KMS-11 (cell line): ENCODE results near the gene MIB1.

ENCODE experiments used
- H2AFZ ChIP-seq: fragments of 200-600 bp; sonication (generic); 2 replicates; pipeline ENCODE4 v1.6.1; 2016; ENCODE audit warnings: antibody characterized with exemption, mixed run types, low read depth
- H3K27ac ChIP-seq: fragments of 200-600 bp; sonication (generic); 2 replicates; pipeline ENCODE4 v1.6.1; 2016; ENCODE audit warnings: mild to moderate bottlenecking, mixed run types
- H3K27me3 ChIP-seq: fragments of 200-600 bp; sonication (generic); 2 replicates; pipeline ENCODE4 v1.6.1; 2017; ENCODE audit warnings: mild to moderate bottlenecking, low read depth, mixed run types, moderate library complexity; ENCODE audit not compliant: insufficient read depth
- H3K36me3 ChIP-seq: fragments of 200-600 bp; sonication (generic); 2 replicates; pipeline ENCODE4 v1.6.1; 2017; ENCODE audit warnings: mild to moderate bottlenecking, mixed run types; ENCODE audit not compliant: insufficient read depth
- H3K4me1 ChIP-seq: fragments of 200-600 bp; sonication (generic); 2 replicates; pipeline ENCODE4 v1.6.1; 2016; ENCODE audit warnings: mild to moderate bottlenecking, low read depth, mixed run types; ENCODE audit not compliant: poor library complexity, severe bottlenecking
- H3K4me2 ChIP-seq: fragments of 200-600 bp; sonication (generic); 2 replicates; pipeline ENCODE4 v1.7.0; 2016; ENCODE audit warnings: mild to moderate bottlenecking, mixed run types
- H3K4me3 ChIP-seq: fragments of 200-600 bp; sonication (generic); IDR thresholded peaks from 2 replicates; pipeline ENCODE4 v1.6.1; 2017; ENCODE audit warnings: low read depth, low read length, mixed read lengths; ENCODE audit not compliant: insufficient read depth
- H3K79me2 ChIP-seq: fragments of 200-600 bp; sonication (generic); 2 replicates; pipeline ENCODE4 v1.6.1; 2016; ENCODE audit warnings: low read depth, mixed run types; ENCODE audit not compliant: insufficient read depth
- H3K9ac ChIP-seq: fragments of 200-600 bp; sonication (generic); 2 replicates; pipeline ENCODE4 v1.6.1; 2016; ENCODE audit warnings: mild to moderate bottlenecking, mixed run types
- H4K20me1 ChIP-seq: fragments of 200-600 bp; sonication (generic); 2 replicates; pipeline ENCODE4 v1.6.1; 2016; ENCODE audit warnings: mild to moderate bottlenecking, mixed run types; ENCODE audit not compliant: insufficient read depth
- CTCF ChIP-seq: fragments of 200-600 bp; sonication (generic); conservative IDR thresholded peaks from 2 replicates; pipeline ENCODE4 v1.6.1; 2017; ENCODE audit warnings: low read depth, mild to moderate bottlenecking, antibody characterized with exemption, low read length, moderate library complexity, mixed read lengths

MIB1 gene

GRCh38 chr18:21901423-21901945 is 160.9 kb downstream of the MIB1 start:
- Histone ChIP-seq H3K9ac (no peak overlapping the region), H3K27me3 (no peaks in the 10 kb centered on the region), H3K4me3 (no peak overlapping the region), H3K36me3 (no peaks in the 10 kb centered on the region), H3K4me2 (no peak overlapping the region), H4K20me1 (no peaks in the 10 kb centered on the region), H2AFZ (no peak overlapping the region), H3K4me1 (no peaks in the 10 kb centered on the region), H3K27ac (no peak overlapping the region), H3K79me2 (no peaks in the 10 kb centered on the region)
- no peak for TF ChIP-seq CTCF

DNA sequence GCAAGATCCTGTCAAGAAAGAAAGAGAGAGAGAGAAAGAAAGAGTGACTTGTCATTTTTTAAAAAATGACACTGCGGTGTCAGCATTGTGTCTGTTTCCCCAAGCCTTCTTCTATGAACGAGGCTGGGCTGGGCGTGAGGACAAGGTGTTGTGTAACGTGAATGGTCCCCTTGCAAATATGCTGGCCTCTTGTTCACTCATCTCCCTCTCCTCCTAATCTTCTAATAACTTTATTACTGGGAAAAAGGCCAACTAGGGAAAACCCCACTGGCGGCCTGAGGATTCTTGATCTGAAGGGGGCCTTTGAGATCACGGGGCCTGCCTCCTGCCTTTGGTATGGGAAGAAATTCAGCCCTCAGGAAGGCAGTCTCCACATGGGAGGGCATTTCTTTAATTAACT is 163.1 kb downstream of the MIB1 start:
- Histone ChIP-seq H2AFZ (no peak overlapping the region), H3K36me3 (no peaks in the 10 kb centered on the region), H3K79me2 (no peaks in the 10 kb centered on the region), H3K27ac (no peak overlapping the region), H3K4me1 (no peaks in the 10 kb centered on the region), H3K27me3 (no peaks in the 10 kb centered on the region), H4K20me1 (no peaks in the 10 kb centered on the region), H3K4me2 (no peak overlapping the region), H3K4me3 (no peak overlapping the region), H3K9ac (no peak overlapping the region)
- no peak for TF ChIP-seq CTCF

GRCh38 chr18:21904856-21905255 is 164.3 kb downstream of the MIB1 start:
- Histone ChIP-seq H2AFZ (no peak overlapping the region), H3K79me2 (no peaks in the 10 kb centered on the region)

GRCh38 chr18:21907451-21907850 is 166.9 kb downstream of the MIB1 start:
- H3K4me1 ChIP-seq: no peaks in the 10 kb centered on the region
- H3K79me2 ChIP-seq: no peaks in the 10 kb centered on the region
- H3K27me3 ChIP-seq: no peaks in the 10 kb centered on the region
- no peak overlapping the region for H3K4me3 ChIP-seq
- H3K36me3 ChIP-seq: no peaks in the 10 kb centered on the region
- H2AFZ ChIP-seq: no peak overlapping the region
- no peak overlapping the region for H3K27ac ChIP-seq
- no peak for TF ChIP-seq CTCF
- H3K9ac ChIP-seq: no peak overlapping the region
- H4K20me1 ChIP-seq: no peaks in the 10 kb centered on the region
- H3K4me2 ChIP-seq: no peak overlapping the region

More at GRCh38 chr18:21904856-21905255, 164.3 kb downstream of the MIB1 start:
- no peak overlapping the region for H3K9ac ChIP-seq
- TF ChIP-seq CTCF: no peak
- H4K20me1 ChIP-seq: no peaks in the 10 kb centered on the region
- no peak overlapping the region for H3K27ac ChIP-seq
- H3K27me3 ChIP-seq: no peaks in the 10 kb centered on the region
- H3K4me1 ChIP-seq: no peaks in the 10 kb centered on the region
- no peaks in the 10 kb centered on the region for H3K36me3 ChIP-seq
- no peak overlapping the region for H3K4me3 ChIP-seq
- H3K4me2 ChIP-seq: no peak overlapping the region
